Activated T-cell treated with anti-CD3 and anti-CD28 coated beads, Interleukin-2, amount 50 U/mL, for 1 hour (primary cell): Measurements from ENCODE around the gene PDGFD.
A peak's percentile ranks its signal among the peaks of the same experiment; 100 is the strongest.

Experiments
- DNase-seq: peaks from one replicate; pipeline ENCODE4 v3.0.0-alpha.2; 2020

The PDGFD gene

DNA sequence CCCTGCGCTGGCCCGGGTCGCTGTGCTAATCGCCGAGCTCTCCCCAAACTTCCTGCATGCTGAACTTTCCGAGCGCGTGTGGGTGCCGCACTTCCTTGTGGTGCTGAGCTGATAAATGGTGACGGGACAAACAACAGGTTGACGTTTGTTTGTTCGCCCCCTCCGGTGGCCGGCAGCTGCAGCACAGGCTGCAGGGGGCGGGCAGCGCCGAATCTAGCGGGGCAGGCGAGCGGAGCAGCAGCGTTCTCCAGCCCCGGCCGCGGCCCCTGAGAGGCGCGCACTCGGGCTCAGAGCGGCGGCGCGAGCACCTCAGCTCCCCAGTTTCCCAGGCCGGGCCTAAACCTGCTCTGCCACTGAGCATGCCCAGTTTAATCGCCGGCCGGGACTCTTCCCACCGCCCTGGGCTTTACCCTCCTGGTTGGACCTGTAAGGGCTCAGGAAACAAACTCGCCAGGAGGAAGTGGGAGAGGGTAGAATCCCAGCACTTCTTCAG, at the start of gene PDGFD:
TSS of gene PDGFD (minus strand) at position 120 of the 493 bp plus-strand sequence.
- peak; percentile 19 for DNase-seq

GRCh38 chr11:104206936-104207335, 43.0 kb upstream of the PDGFD start:
- no peak for DNase-seq

GRCh38 chr11:104205838-104206237, 41.9 kb upstream of the PDGFD start:
- DNase-seq = no peak

GRCh38 chr11:104200688-104201087, 36.7 kb upstream of the PDGFD start:
- no peak for DNase-seq

DNA sequence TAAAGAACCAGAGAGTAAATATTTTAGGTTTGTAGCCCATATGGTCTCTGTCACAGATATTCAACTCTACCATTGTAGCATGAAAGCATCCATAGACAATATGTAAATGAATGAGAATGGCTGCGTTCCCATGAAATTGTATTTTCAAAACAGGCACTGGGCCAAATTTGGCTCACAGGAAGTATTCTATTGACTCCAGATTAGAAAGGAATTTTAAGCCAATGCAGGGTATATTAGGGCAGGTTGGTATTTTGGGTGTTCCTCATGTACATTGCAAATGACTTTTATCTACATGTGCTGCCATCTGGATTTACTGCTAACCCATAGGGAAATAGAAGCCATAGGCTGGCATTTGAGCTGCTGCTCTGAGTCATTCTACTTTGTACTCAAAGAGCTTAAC, 35.1 kb upstream of the PDGFD start:
- DNase-seq = no peak

DNA sequence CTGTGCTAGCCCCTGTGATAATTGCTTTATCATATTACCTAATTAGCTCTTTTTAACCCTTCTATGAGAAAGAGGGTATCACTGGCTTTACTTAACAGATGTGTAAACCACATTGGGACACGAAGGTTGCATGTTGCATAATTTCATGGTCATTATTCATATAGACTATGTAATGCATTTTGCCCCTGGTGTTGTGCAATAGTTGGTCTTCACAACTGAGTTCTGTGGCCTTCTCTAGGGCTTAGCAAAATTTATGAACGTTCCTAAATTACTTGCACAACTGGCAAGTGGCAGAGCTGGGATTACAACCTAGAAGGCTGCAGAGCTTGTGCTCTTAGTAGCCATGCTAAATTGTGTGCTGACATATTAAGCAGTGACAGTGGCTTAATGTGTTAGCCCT, 34.6 kb upstream of the PDGFD start:
- DNase-seq = no peak

- no peak for DNase-seq
Measured at GRCh38 chr11:104191124-104191523, 27.2 kb upstream of the PDGFD start.

- no peak for DNase-seq
Measured at GRCh38 chr11:104183593-104183992, 19.6 kb upstream of the PDGFD start.

GRCh38 chr11:104175769-104176168, 11.8 kb upstream of the PDGFD start:
- no peak for DNase-seq

DNA sequence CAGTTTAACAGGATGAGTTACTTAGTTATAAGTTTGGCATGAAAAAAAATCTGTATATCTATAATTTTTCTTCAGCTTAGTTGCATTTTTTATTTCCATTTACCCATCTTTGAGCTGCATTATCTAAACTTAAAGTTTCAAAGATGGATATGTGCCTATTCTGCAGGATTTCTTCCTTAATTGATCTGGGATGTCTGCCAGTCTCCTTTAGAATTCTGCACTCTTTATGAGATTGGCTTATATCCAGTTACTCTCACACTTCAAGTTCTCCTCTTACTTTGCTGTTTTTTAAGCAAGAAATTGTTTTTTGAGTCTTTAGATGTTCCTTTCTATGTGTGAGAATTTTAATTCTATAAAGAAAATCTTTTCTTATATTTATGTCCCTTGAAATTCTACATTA, 5.1 kb upstream of the PDGFD start:
- no peak for DNase-seq

GRCh38 chr11:104165014-104165413, 1.1 kb upstream of the PDGFD start:
- no peak for DNase-seq

DNA sequence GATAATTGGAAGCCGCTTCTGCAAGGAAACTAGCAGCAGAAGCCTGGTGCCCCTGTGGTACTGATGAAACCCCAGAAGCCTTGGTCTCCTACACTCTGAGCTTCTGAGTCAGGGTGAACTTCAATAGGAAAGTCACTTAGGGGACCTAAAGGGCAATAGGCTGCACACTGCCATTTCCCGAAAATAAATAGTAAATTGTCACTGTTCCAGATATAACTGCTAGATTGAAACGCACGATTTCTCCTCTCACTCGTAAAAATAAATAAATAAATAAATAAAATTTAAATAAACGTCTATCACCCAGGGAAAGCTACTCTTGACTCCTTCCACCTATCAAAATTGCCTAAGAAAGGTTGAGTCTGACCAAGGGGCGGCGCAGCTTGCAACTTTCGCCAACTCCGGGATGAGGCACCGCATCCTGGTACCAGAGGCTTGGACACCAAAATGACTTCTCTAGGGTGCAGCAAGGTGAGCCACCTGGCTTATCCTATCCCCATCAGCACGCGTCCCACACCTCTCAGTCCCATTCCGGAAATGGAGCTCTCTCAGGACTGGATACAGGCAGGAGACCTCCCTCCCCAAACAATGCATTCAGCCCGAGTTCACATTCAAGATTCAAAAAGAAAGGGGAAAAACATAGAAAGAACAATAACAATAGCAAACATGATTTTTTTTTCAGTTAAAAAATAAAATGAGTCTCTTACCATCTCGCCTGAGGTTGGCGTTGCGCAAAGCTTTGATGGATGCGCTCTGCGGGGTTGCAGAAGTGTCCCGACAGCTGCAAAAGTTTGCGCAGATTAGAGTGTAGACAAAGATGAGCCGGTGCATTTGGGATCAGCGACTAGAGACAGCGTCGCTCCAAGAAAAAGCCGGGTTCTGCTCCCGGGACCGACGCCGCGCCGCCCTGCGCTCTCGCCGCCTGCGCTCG, 583 bp downstream of the PDGFD start:
- no peak for DNase-seq

DNA sequence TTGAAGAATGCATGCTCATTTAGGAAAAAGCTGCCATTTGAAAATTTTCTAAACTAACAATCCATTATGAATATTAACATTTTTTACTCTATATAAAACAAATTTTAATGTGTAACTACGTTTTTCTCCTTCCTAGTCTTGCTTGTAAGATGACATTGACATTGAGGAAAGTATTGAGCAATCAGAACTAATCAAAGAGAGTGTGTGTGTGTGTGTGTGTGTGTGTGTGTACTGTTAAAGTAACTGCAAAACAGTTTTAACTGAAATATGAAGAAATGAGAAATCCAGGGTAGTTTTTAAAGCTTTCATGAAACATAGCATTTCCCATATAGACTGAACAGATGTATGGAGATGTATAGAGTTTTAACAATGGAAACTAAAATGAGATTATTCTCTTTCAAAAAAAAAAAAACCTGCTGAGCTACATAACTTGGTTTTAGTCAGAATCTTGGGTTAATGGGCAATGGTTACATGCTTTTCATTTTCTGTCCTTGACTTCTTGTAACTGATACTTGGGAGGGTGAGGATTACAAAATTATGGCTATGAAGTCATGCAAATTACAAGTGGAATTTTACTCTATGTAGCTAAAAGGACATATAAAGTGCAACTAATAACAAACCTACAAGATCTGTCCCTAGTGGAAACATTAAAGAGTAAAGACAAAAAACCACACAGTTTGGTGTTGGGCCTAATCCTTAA, 2.0 kb downstream of the PDGFD start:
- DNase-seq = no peak

DNA sequence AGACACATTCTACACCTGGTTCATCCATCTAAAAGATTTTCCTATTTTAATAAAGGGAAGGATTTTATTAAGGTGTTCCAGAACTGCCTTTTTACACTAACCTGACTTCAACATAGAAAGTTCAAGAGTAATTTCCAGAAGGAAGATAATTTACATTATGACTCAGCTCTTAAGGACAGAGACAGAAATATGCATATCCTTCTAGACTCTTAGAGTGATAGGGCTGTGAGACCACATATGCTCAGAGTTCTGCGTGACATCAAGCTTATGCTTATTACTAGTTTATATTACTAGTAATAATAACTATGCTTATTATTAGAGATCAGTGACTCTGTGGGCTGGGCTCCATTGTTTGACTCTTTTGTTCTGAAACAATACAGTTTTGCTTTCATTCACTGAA, 4.6 kb downstream of the PDGFD start:
- no peak for DNase-seq

GRCh38 chr11:104155375-104155774, 8.6 kb downstream of the PDGFD start:
- DNase-seq = no peak

DNA sequence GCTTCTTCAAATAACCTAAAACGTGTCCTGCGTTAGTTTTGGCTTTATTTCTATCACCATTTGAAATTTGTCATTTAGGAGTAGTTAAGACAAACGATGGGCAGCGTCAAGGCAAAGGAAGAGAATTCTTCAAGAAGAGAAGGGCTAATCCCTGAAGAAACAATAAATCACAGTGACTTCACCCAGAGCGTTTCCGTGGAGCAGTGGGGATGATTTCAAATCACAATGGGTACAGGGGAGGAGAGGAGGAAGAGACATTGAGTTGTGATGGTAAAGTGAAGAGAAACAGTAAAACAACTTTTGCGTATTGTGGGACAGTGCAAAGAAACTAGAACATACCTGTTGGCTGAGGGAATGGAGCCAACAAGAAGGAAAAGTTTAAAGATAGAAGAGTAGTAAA, 9.7 kb downstream of the PDGFD start:
- DNase-seq = no peak

DNA sequence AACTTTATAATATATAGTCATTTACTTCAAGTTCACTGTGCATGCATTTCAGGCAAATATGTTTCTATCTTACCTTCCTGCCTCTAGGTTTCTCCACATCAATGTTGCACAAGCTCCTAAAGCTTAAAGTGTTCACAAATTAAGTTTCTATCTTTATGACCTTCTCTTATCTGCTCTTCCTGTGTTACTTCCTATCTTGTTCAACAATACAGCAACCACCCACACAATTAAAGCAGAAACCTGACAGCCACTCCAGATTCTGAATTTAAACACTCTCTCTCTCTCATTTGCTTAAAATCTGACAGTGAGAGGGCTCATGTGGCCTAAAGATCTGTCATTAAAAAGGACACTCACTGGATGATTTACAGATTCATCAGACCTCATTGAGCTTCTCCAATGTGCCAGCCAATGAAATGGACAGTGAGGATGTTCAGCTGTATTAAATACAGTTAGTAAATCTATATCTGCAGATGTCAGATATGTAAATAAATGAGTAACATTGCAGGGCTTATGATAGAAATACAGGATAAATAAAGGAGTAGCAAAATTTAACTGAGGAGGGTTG, 10.9 kb downstream of the PDGFD start:
- DNase-seq = no peak

GRCh38 chr11:104151404-104152204, 12.3 kb downstream of the PDGFD start:
- DNase-seq = no peak

GRCh38 chr11:104148706-104149105, 15.2 kb downstream of the PDGFD start:
- no peak for DNase-seq

- no peak for DNase-seq
Measured at GRCh38 chr11:104148074-104148473, 15.9 kb downstream of the PDGFD start.

DNA sequence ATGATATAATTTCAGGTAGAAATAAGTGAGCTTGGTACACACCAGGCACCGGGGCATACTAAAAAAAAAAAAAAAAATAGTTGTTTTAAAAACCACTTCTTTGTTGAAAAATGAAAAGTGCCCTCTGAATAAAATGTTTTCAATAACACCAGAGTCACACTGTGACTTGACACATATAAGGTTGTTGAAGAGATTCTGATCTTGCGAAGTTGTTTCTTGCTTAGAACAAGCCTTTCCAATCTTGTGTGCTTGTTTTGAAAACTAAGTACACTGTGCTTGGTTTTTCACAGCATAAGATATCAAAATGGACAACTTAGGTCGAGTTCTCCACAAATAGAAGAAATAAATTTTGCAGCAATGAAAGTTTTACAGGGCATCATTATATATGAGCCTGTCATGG, 17.0 kb downstream of the PDGFD start:
- no peak for DNase-seq

- DNase-seq = no peak
Measured at GRCh38 chr11:104146421-104146820, 17.5 kb downstream of the PDGFD start.

- no peak for DNase-seq
Measured at GRCh38 chr11:104145062-104145461, 18.9 kb downstream of the PDGFD start.
